Tibial nerve (tissue), 4 donors: ENCODE results near the gene CLN6. TPM values are rescaled to one million over a fixed set of nuclear protein-coding genes. Genes with fewer than 3 reads are reported as not detected.
A peak's percentile ranks its signal among the peaks of the same experiment; 100 is the strongest.

ENCODE experiments used
- DNase-seq, 2 donors: peaks; one replicate each; pipeline ENCODE4 v3.0.0-alpha.2; 2019; ENCODE audit warnings: low spot score in 2 of 2
- H3K27ac ChIP-seq, 4 donors: fragments of 200-600 bp; sonication (generic) in 3 of 4; one replicate each; pipeline ENCODE4 v1.5.1; 2017 to 2019; ENCODE audit warnings: mild to moderate bottlenecking in 1 of 4
- H3K27me3 ChIP-seq, 2 donors: fragments of 200-600 bp; sonication (generic) in 1 of 2; one replicate each; pipeline versions ENCODE4 v1.5.1 to v1.6.0; 2017 to 2019
- H3K36me3 ChIP-seq, 3 donors: fragments of 200-600 bp; sonication (generic); one replicate each; pipeline ENCODE4 v1.5.1; 2018 to 2019
- H3K4me1 ChIP-seq, 4 donors: fragments of 200-600 bp; sonication (generic) in 3 of 4; one replicate each; pipeline ENCODE4 v1.5.1; 2017 to 2019
- H3K4me3 ChIP-seq, 4 donors: fragments of 200-600 bp; sonication (generic) in 3 of 4; one replicate each; pipeline ENCODE4 v1.5.1; 2017 to 2019; ENCODE audit warnings: mild to moderate bottlenecking in 1 of 4, moderate library complexity in 1 of 4
- H3K9me3 ChIP-seq, 4 donors: fragments of 200-600 bp; sonication (generic) in 3 of 4; one replicate each; pipeline ENCODE4 v1.5.1; 2017 to 2019
- EP300 ChIP-seq, 2 donors: sonication (generic); formaldehyde crosslinking; IDR thresholded peaks; one replicate each; pipeline ENCODE4 v1.6.1; 2017; ENCODE audit warnings: antibody characterized with exemption in 2 of 2, mild to moderate bottlenecking in 1 of 2
- POLR2A ChIP-seq, 2 donors: fragments of 450-650 bp; IDR thresholded peaks; one replicate each; pipeline ENCODE4 v1.6.1; 2017; ENCODE audit warnings: antibody characterized with exemption in 2 of 2, mild to moderate bottlenecking in 2 of 2, moderate library complexity in 2 of 2
- WGBS, 2 donors: methylation state at CpG; one replicate each; pipeline ENCODE4 v1.1.5; 2018; 5-methylcytosine and 5-hydroxymethylcytosine counted together
- total RNA-seq, 4 donors: library from RNA; depleted of rRNA; stranded (reverse); fragments of >200 nt; gene quantifications; one replicate each; pipeline ENCODE4 v1.1.0, GENCODE V29; 2016
- TF ChIP-seq, protein P1 (sequence below), 5 experiments: fragments of 200-600 bp in 3 of 5; fragments of 450-650 bp in 2 of 5; sonication (generic) in 3 of 5; IDR thresholded peaks; one replicate each; pipeline ENCODE4 v1.5.1; 2016 to 2019; ENCODE audit warnings: antibody characterized with exemption in 5 of 5, mild to moderate bottlenecking in 3 of 5, moderate library complexity in 2 of 5

The CLN6 gene
- total RNA-seq, 4 donors from 2014 or later, result 10.0 to 28.8 (median 16.3) TPM

GRCh38 chr15:68271854-68272471 lies 42.4 kb upstream of the CLN6 start:
- no peaks in the 10 kb centered on the region for H3K27me3 ChIP-seq
- no peaks in the 10 kb centered on the region for H3K36me3 ChIP-seq
- 30 to 39% methylated on average over 11 of the region's 11 CpGs for WGBS, 2 donors
- H3K4me3 ChIP-seq, result peak overlapping the region in 2 of 4 donors; percentile 2 to 14
- H3K27ac ChIP-seq, result peak overlapping the region; percentile 62 to 99 (median 64)
- no peaks in the 10 kb centered on the region for H3K9me3 ChIP-seq
- TF ChIP-seq, protein P1, sequence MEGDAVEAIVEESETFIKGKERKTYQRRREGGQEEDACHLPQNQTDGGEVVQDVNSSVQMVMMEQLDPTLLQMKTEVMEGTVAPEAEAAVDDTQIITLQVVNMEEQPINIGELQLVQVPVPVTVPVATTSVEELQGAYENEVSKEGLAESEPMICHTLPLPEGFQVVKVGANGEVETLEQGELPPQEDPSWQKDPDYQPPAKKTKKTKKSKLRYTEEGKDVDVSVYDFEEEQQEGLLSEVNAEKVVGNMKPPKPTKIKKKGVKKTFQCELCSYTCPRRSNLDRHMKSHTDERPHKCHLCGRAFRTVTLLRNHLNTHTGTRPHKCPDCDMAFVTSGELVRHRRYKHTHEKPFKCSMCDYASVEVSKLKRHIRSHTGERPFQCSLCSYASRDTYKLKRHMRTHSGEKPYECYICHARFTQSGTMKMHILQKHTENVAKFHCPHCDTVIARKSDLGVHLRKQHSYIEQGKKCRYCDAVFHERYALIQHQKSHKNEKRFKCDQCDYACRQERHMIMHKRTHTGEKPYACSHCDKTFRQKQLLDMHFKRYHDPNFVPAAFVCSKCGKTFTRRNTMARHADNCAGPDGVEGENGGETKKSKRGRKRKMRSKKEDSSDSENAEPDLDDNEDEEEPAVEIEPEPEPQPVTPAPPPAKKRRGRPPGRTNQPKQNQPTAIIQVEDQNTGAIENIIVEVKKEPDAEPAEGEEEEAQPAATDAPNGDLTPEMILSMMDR (IDR thresholded peaks at IDR 0.05), result no peak
- TF ChIP-seq EP300 (IDR thresholded peaks at IDR 0.05), result peak; percentile 19 to 58
- H3K4me1 ChIP-seq, result peaks cover 0 to 42% (median 2%) of the 10 kb centered on the region in 4 donors
- DNase-seq, result no peak

- TF ChIP-seq, protein P1 (IDR thresholded peaks at IDR 0.05), result no peak
- TF ChIP-seq POLR2A (IDR thresholded peaks at IDR 0.05), result no peak
- TF ChIP-seq EP300 (IDR thresholded peaks at IDR 0.05), result no peak
- Histone ChIP-seq H3K4me3 (no peak overlapping the region), H3K27me3 (peaks cover 0 to 1% of the 10 kb centered on the region in 2 donors), H3K4me1 (peaks cover 0 to 29% (median 0%) of the 10 kb centered on the region in 4 donors), H3K9me3 (no peaks in the 10 kb centered on the region), H3K27ac (peak overlapping the region in 1 of 4 donors; percentile 32), H3K36me3 (no peaks in the 10 kb centered on the region)
- WGBS, 2 donors, result 26 to 32% methylated on average over 3 of the region's 3 CpGs
- no peak for DNase-seq
Measured at GRCh38 chr15:68268405-68268804, 38.9 kb upstream of the CLN6 start.

- peaks cover 0 to 4% of the 10 kb centered on the region in 2 donors for H3K27me3 ChIP-seq
Measured at GRCh38 chr15:68265674-68266073, 36.1 kb upstream of the CLN6 start.

GRCh38 chr15:68265081-68265480 lies 35.6 kb upstream of the CLN6 start:
- no peaks in the 10 kb centered on the region for H3K9me3 ChIP-seq
- H3K4me3 ChIP-seq, result no peak overlapping the region
- H3K27ac ChIP-seq, result no peak overlapping the region
- H3K36me3 ChIP-seq, result no peaks in the 10 kb centered on the region
- peaks cover 0 to 5% (median 0%) of the 10 kb centered on the region in 4 donors for H3K4me1 ChIP-seq
- no peak for DNase-seq
- WGBS, 2 donors, result 65 to 71% methylated on average over 4 of the region's 4 CpGs
- H3K27me3 ChIP-seq, result peaks cover 0 to 4% of the 10 kb centered on the region in 2 donors
- no peak for TF ChIP-seq EP300 (IDR thresholded peaks at IDR 0.05)
- TF ChIP-seq, protein P1 (IDR thresholded peaks at IDR 0.05), result no peak
- TF ChIP-seq POLR2A (IDR thresholded peaks at IDR 0.05), result no peak

More at GRCh38 chr15:68265674-68266073, 36.1 kb upstream of the CLN6 start:
- no peak overlapping the region for H3K27ac ChIP-seq
- no peak overlapping the region for H3K4me3 ChIP-seq
- H3K9me3 ChIP-seq, result no peaks in the 10 kb centered on the region
- no peak for DNase-seq
- H3K4me1 ChIP-seq, result peaks cover 0 to 5% (median 0%) of the 10 kb centered on the region in 4 donors
- 85 to 90% methylated on average over 3 of the region's 3 CpGs for WGBS, 2 donors
- TF ChIP-seq, protein P1 (IDR thresholded peaks at IDR 0.05), result no peak
- TF ChIP-seq POLR2A (IDR thresholded peaks at IDR 0.05) (no peak), EP300 (IDR thresholded peaks at IDR 0.05) (no peak)
- no peaks in the 10 kb centered on the region for H3K36me3 ChIP-seq

GRCh38 chr15:68264282-68264681 lies 34.8 kb upstream of the CLN6 start:
- peaks cover 0 to 4% of the 10 kb centered on the region in 2 donors for H3K27me3 ChIP-seq
- H3K9me3 ChIP-seq, result no peaks in the 10 kb centered on the region
- DNase-seq, result no peak
- no peak overlapping the region for H3K27ac ChIP-seq
- peaks cover 0 to 5% (median 0%) of the 10 kb centered on the region in 4 donors for H3K4me1 ChIP-seq
- no peak overlapping the region for H3K4me3 ChIP-seq
- WGBS, 2 donors, result 48 to 52% methylated on average over 2 of the region's 2 CpGs
- no peak for TF ChIP-seq POLR2A (IDR thresholded peaks at IDR 0.05)
- no peak for TF ChIP-seq EP300 (IDR thresholded peaks at IDR 0.05)
- TF ChIP-seq, protein P1 (IDR thresholded peaks at IDR 0.05), result no peak
- H3K36me3 ChIP-seq, result no peaks in the 10 kb centered on the region
